Thoracic aorta (tissue), 2 donors: ENCODE measurements around the gene NOC2L. TPM values are rescaled to one million over a fixed set of nuclear protein-coding genes. Genes with fewer than 3 reads are reported as not detected.

Experiments
- ATAC-seq: fragments of 150-250 bp; one replicate; pipeline ENCODE4 v1.8.0; 2017; ENCODE audit warnings: low read depth; ENCODE audit not compliant: insufficient number of reproducible peaks, low FRiP score
- DNase-seq: peaks from one replicate; pipeline ENCODE4 v3.0.0-alpha.2; 2020; ENCODE audit warnings: low spot score
- H3K27ac ChIP-seq, 2 donors: fragments of 200-600 bp; sonication (generic); 1 replicate in 1 of 2; 2 replicates in 1 of 2; pipeline ENCODE4 v1.5.1; 2016; ENCODE audit warnings: mild to moderate bottlenecking in 2 of 2, moderate library complexity in 2 of 2
- H3K27me3 ChIP-seq: fragments of 200-600 bp; sonication (generic); replicated peaks from 2 replicates; pipeline ENCODE4 v1.6.0; 2016; ENCODE audit warnings: mild to moderate bottlenecking; ENCODE audit not compliant: insufficient read depth
- H3K36me3 ChIP-seq: fragments of 200-600 bp; sonication (generic); one replicate; pipeline ENCODE4 v1.5.1; 2016
- H3K4me1 ChIP-seq, 2 donors: fragments of 200-600 bp; sonication (generic); 1 replicate in 1 of 2; 2 replicates in 1 of 2; pipeline versions ENCODE4 v1.5.1 to v1.6.0; 2016; ENCODE audit warnings: low read depth in 2 of 2, mild to moderate bottlenecking in 1 of 2; ENCODE audit not compliant: control insufficient read depth in 1 of 2
- H3K4me3 ChIP-seq: fragments of 200-600 bp; sonication (generic); 2 replicates; pipeline ENCODE4 v1.5.1; 2016; ENCODE audit warnings: mild to moderate bottlenecking
- H3K9me3 ChIP-seq: fragments of 200-600 bp; sonication (generic); 2 replicates; pipeline ENCODE4 v1.5.1; 2016
- total RNA-seq, 2 donors: library from RNA; depleted of rRNA; stranded (reverse); fragments of >200 nt; gene quantifications; one replicate each; pipeline versions ENCODE4 v1.1.0 to v1.2.3, GENCODE V29; 2016
- TF ChIP-seq, protein P1 (sequence below): fragments of 200-600 bp; sonication (generic); IDR thresholded peaks from one replicate; pipeline ENCODE4 v1.5.1; 2019; ENCODE audit warnings: antibody characterized with exemption

Gene NOC2L
- total RNA-seq, 2 donors from 2014 or later, result 33.8 to 47.2 TPM

DNA sequence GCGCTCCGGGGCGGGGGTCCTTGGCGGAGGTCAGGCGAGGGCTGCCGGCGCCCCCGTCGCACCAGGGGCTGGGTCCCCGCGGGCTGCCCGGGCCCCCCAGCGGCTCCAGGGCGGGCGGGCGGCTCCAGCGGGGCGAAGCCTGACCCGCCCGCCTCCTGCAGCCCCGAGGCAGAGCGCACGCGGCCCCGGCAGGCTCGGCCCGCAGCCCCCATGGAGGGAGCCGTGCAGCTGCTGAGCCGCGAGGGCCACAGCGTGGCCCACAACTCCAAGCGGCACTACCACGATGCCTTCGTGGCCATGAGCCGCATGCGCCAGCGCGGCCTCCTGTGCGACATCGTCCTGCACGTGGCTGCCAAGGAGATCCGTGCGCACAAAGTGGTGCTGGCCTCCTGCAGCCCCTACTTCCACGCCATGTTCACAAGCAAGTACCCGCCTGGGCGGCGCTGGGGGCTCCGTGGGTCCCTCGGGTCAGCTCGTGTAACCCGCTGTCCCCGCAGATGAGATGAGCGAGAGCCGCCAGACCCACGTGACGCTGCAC, 2.1 kb upstream of the NOC2L start:
- DNase-seq, result no peak
- H3K36me3 ChIP-seq, result peaks cover 9% of the 10 kb centered on the region
- ATAC-seq, result no peak
- no peak overlapping the region for H3K27ac ChIP-seq
- H3K9me3 ChIP-seq, result no peaks in the 10 kb centered on the region
- peak overlapping the region; percentile 87 for H3K4me3 ChIP-seq
- no peaks in the 10 kb centered on the region for H3K27me3 ChIP-seq
- TF ChIP-seq, protein P1, sequence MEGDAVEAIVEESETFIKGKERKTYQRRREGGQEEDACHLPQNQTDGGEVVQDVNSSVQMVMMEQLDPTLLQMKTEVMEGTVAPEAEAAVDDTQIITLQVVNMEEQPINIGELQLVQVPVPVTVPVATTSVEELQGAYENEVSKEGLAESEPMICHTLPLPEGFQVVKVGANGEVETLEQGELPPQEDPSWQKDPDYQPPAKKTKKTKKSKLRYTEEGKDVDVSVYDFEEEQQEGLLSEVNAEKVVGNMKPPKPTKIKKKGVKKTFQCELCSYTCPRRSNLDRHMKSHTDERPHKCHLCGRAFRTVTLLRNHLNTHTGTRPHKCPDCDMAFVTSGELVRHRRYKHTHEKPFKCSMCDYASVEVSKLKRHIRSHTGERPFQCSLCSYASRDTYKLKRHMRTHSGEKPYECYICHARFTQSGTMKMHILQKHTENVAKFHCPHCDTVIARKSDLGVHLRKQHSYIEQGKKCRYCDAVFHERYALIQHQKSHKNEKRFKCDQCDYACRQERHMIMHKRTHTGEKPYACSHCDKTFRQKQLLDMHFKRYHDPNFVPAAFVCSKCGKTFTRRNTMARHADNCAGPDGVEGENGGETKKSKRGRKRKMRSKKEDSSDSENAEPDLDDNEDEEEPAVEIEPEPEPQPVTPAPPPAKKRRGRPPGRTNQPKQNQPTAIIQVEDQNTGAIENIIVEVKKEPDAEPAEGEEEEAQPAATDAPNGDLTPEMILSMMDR, result no peak
- H3K4me1 ChIP-seq, result peaks cover 19 to 40% of the 10 kb centered on the region in 2 donors

DNA sequence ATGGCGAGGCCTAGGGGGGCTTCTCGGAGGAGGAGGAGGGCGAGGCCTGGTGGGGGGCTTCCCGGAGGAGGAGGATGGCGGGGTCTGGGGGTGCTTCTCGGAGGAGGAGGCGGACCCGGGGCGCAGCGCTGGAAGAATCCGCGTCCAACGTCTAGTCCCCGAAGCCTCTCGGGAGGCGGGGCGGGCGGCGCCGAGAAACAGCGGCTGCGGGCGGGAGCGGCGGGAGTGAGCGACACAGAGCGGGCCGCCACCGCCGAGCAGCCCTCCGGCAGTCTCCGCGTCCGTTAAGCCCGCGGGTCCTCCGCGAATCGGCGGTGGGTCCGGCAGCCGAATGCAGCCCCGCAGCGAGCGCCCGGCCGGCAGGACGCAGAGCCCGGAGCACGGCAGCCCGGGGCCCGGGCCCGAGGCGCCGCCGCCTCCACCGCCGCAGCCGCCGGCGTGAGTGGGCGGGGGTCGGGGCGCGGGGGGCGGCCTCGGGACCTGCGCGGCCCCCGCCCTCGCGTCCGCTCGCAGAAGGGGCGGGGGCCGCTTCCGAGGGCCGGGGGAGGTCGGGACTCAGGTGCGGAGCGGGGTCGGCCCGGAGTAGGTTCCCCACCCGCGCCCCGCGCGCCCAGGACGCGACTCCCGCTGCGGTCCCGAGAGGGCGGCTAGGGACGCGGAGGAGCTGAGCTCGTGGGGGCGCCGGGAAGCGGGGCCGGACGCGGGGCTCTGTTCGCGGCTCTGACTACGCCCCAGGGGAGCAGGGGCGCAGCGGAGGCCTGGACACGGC, 1.5 kb upstream of the NOC2L start, which contains the start of gene KLHL17:
Gene KLHL17 (plus strand): TSS at position 222 of the 769 bp plus-strand sequence. CDS start 110 bp downstream, at position 332.
- peaks cover 15 to 35% of the 10 kb centered on the region in 2 donors for H3K4me1 ChIP-seq
- DNase-seq (no peak), ATAC-seq (no peak)
- no peaks in the 10 kb centered on the region for H3K27me3 ChIP-seq
- H3K4me3 ChIP-seq, result peak within 1 kb of the TSS; percentile 87
- H3K36me3 ChIP-seq, result peaks cover 15% of the 10 kb centered on the region
- TF ChIP-seq, protein P1, result no peak
- H3K9me3 ChIP-seq, result no peaks in the 10 kb centered on the region
- H3K27ac ChIP-seq, result no peak within 1 kb of the TSS

DNA sequence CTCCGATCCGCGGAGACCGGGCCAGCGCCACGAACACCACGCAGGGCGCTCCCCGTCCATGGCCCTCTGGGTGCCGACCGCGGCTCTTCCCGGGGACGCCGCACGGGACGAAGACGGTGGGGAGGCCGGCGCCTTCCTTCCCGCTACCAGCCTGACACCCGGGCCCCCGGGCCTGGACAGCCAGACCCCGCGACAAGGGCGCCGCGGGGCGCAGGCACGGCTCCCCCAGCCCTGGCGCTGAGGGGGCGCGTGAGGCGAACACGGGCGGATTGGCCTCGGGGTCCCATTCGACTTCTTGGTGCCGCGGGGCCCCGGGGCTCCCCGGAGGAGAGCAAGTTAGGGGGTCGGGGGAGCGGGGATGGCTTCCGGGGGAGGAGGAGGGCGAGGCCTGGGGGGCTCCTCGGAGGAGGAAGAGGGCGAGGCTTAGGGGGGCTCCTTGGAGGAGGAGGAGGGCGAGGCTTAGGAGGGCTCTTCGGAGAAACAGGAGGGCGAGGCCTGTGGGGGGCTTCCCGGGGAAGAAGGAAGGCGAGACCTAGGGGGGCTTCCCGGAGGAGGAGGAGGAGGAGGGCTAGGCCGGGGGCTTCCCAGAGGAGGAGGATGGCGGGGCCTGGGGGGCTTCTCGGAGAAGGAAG, 791 bp upstream of the NOC2L start:
- no peaks in the 10 kb centered on the region for H3K9me3 ChIP-seq
- no peak overlapping the region for H3K27ac ChIP-seq
- H3K4me1 ChIP-seq, result peaks cover 15 to 35% of the 10 kb centered on the region in 2 donors
- no peaks in the 10 kb centered on the region for H3K27me3 ChIP-seq
- H3K4me3 ChIP-seq, result peak overlapping the region; percentile 87
- TF ChIP-seq, protein P1, result no peak
- H3K36me3 ChIP-seq, result peaks cover 21% of the 10 kb centered on the region
- DNase-seq (no peak), ATAC-seq (no peak)

DNA sequence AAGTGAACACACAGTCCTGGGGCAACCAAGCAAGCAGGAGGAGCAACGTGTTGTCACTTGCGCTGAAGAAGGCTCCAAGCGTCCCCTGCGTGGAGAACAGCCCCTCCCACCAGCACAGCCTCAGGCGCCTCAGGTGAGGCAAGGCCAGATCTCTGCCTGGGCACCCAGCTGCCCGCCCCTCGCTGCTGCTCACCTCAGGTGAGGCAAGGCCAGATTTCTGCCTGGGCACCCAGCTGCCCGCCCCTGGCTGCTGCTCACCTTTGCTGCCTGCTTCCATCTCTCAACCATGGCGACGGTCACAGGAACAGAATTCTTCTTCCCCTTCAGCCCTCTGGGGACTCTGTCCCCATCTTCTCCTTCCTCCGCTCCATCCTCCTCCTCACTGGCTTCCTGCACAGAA, 2.4 kb downstream of the NOC2L start:
- no peaks in the 10 kb centered on the region for H3K9me3 ChIP-seq
- TF ChIP-seq, protein P1, result no peak
- H3K4me1 ChIP-seq, result peaks cover 15 to 34% of the 10 kb centered on the region in 2 donors
- peaks cover 53% of the 10 kb centered on the region for H3K36me3 ChIP-seq
- no peak overlapping the region for H3K4me3 ChIP-seq
- no peaks in the 10 kb centered on the region for H3K27me3 ChIP-seq
- no peak overlapping the region for H3K27ac ChIP-seq
- DNase-seq, result no peak
- no peak for ATAC-seq

DNA sequence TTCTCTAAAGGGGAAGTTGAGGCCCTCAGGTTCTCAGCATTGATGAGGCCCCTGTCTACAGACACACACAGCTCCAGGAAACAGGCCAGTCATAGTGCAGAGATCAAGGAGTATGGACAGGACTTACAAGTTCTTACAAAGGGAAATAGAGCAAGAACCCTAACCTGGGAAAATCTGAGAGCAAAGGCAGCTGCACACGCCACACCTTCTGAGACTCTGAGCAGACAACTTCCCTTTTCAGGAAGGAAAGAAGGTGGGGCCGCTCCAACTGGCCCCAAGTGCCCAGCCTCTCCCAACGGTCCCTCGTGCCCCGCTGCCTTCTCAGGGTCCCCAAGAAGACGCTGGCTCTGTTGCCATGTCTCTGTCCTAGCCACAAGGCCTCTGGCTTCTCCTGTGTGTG, 3.6 kb downstream of the NOC2L start:
- peaks cover 15 to 28% of the 10 kb centered on the region in 2 donors for H3K4me1 ChIP-seq
- peaks cover 57% of the 10 kb centered on the region for H3K36me3 ChIP-seq
- no peaks in the 10 kb centered on the region for H3K27me3 ChIP-seq
- TF ChIP-seq, protein P1, result no peak
- no peak for DNase-seq
- no peaks in the 10 kb centered on the region for H3K9me3 ChIP-seq
- H3K4me3 ChIP-seq, result no peak overlapping the region
- H3K27ac ChIP-seq, result no peak overlapping the region
- ATAC-seq, result no peak
